Fibroblast of gingiva (primary cell): Measurements from ENCODE around the gene KIAA0586.
"Not testable (repeated sequence)": the region's sequence is repeated elsewhere in the genome, so short reads cannot be mapped to it uniquely, and the experiment has no call there.

Experiments
- DNase-seq: peaks from one replicate; pipeline ENCODE4 v3.0.0-alpha.2; 2011; ENCODE audit warnings: low read depth

The KIAA0586 gene

GRCh38 chr14:58549105-58549757, 121.7 kb downstream of the KIAA0586 start:
- DNase-seq, result no peak

GRCh38 chr14:58553959-58554358, 126.4 kb downstream of the KIAA0586 start:
- no peak for DNase-seq

GRCh38 chr14:58555647-58556046, 128.1 kb downstream of the KIAA0586 start:
- no peak for DNase-seq

- no peak for DNase-seq
Measured at GRCh38 chr14:58557242-58557641, 129.7 kb downstream of the KIAA0586 start.

GRCh38 chr14:58560208-58560607, 132.7 kb downstream of the KIAA0586 start:
- DNase-seq, result no peak

GRCh38 chr14:58562141-58562540, 134.6 kb downstream of the KIAA0586 start:
- DNase-seq, result no peak

- no peak for DNase-seq
Measured at GRCh38 chr14:58563978-58564377, 136.5 kb downstream of the KIAA0586 start.

GRCh38 chr14:58565832-58566231, 138.3 kb downstream of the KIAA0586 start:
- no peak for DNase-seq

- no peak for DNase-seq
Measured at GRCh38 chr14:58566979-58567378, 139.5 kb downstream of the KIAA0586 start.

- DNase-seq, result no peak
Measured at GRCh38 chr14:58568322-58568721, 140.8 kb downstream of the KIAA0586 start.

- no peak for DNase-seq
Measured at GRCh38 chr14:58571256-58571655, 143.7 kb downstream of the KIAA0586 start.

- no peak for DNase-seq
Measured at GRCh38 chr14:58571769-58572472, 144.4 kb downstream of the KIAA0586 start.

- no peak for DNase-seq
Measured at GRCh38 chr14:58572473-58572853, 144.9 kb downstream of the KIAA0586 start.

- no peak for DNase-seq
Measured at GRCh38 chr14:58572863-58573262, 145.3 kb downstream of the KIAA0586 start.

GRCh38 chr14:58574623-58575022, 147.1 kb downstream of the KIAA0586 start:
- DNase-seq, result no peak

GRCh38 chr14:58575956-58576355, 148.4 kb downstream of the KIAA0586 start:
- DNase-seq, result no peak

- not testable (repeated sequence) for DNase-seq
Measured at GRCh38 chr14:58580035-58580434, 152.5 kb downstream of the KIAA0586 start.

- DNase-seq, result not testable (repeated sequence)
Measured at GRCh38 chr14:58581389-58581788, 153.9 kb downstream of the KIAA0586 start.

- peak; percentile 16 for DNase-seq
Measured at GRCh38 chr14:58584383-58584782, 156.9 kb downstream of the KIAA0586 start.

GRCh38 chr14:58587271-58587670, 159.8 kb downstream of the KIAA0586 start:
- DNase-seq, result no peak

- DNase-seq, result not testable (repeated sequence)
Measured at GRCh38 chr14:58588321-58588720, 160.8 kb downstream of the KIAA0586 start.

- no peak for DNase-seq
Measured at GRCh38 chr14:58593977-58594376, 166.5 kb downstream of the KIAA0586 start.

GRCh38 chr14:58597041-58597440, 169.5 kb downstream of the KIAA0586 start:
- DNase-seq, result no peak
